Measurements from ENCODE around the gene PPP2R1A. TPM values are rescaled to one million over a fixed set of nuclear protein-coding genes. Genes with fewer than 3 reads are reported as not detected.
A peak's percentile ranks its signal among the peaks of the same experiment; 100 is the strongest.

The PPP2R1A gene
- 164 and 208 TPM in 2 replicates for total RNA-seq (2014; rRNA removed; shearing (Covaris generic))

- peak; percentile 100 for DNase-seq (ENCODE audit: low read depth)
These were observed at the start of gene PPP2R1A for GRCh38 chr19:52189735-52190486. TSS of gene PPP2R1A (plus strand) at chr19:52190052. CDS start at chr19:52190097, 45 bp downstream.

GRCh38 chr19:52141203-52141602, 48.6 kb upstream of the PPP2R1A start:
- DNase-seq (ENCODE audit: low read depth) = no peak

GRCh38 chr19:52142001-52142595, 47.8 kb upstream of the PPP2R1A start:
- no peak for DNase-seq (ENCODE audit: low read depth)

- no peak for DNase-seq (ENCODE audit: low read depth)
These were observed 41.6 kb upstream of the PPP2R1A start for GRCh38 chr19:52148256-52148655.

- no peak for DNase-seq (ENCODE audit: low read depth)
These were observed 34.1 kb upstream of the PPP2R1A start for GRCh38 chr19:52155596-52156359.

GRCh38 chr19:52170304-52170703, 19.5 kb upstream of the PPP2R1A start:
- no peak for DNase-seq (ENCODE audit: low read depth)

GRCh38 chr19:52170863-52171320, 19.0 kb upstream of the PPP2R1A start:
- DNase-seq (ENCODE audit: low read depth) = peak; percentile 19

- DNase-seq (ENCODE audit: low read depth) = peak; percentile 87
These were observed 18.3 kb upstream of the PPP2R1A start, which contains the start of gene ZNF836 for GRCh38 chr19:52171321-52172169. TSS of gene ZNF836 (minus strand) at chr19:52171621. CDS start at chr19:52168072, 3,549 bp downstream.

GRCh38 chr19:52172347-52172746, 17.5 kb upstream of the PPP2R1A start:
- DNase-seq (ENCODE audit: low read depth) = no peak

- no peak for DNase-seq (ENCODE audit: low read depth)
These were observed 13.3 kb upstream of the PPP2R1A start for GRCh38 chr19:52176574-52176973.

- no peak for DNase-seq (ENCODE audit: low read depth)
These were observed 2.4 kb upstream of the PPP2R1A start for GRCh38 chr19:52187407-52187806.

GRCh38 chr19:52188822-52189734, 774 bp upstream of the PPP2R1A start:
- DNase-seq (ENCODE audit: low read depth) = no peak

GRCh38 chr19:52190487-52191293, 838 bp downstream of the PPP2R1A start:
- peak; percentile 34 for DNase-seq (ENCODE audit: low read depth)

- no peak for DNase-seq (ENCODE audit: low read depth)
These were observed 1.5 kb downstream of the PPP2R1A start for GRCh38 chr19:52191389-52191788.

- no peak for DNase-seq (ENCODE audit: low read depth)
These were observed 2.1 kb downstream of the PPP2R1A start for GRCh38 chr19:52191951-52192350.

- DNase-seq (ENCODE audit: low read depth) = no peak
These were observed 6.6 kb downstream of the PPP2R1A start for GRCh38 chr19:52196256-52196967.

GRCh38 chr19:52197964-52198363, 8.1 kb downstream of the PPP2R1A start:
- no peak for DNase-seq (ENCODE audit: low read depth)

- DNase-seq (ENCODE audit: low read depth) = no peak
These were observed 8.8 kb downstream of the PPP2R1A start for GRCh38 chr19:52198678-52199077.

- DNase-seq (ENCODE audit: low read depth) = no peak
These were observed 10.2 kb downstream of the PPP2R1A start for GRCh38 chr19:52200044-52200443.
